Measurements from ENCODE around the gene AHDC1. TPM values are rescaled to one million over a fixed set of nuclear protein-coding genes. Genes with fewer than 3 reads are reported as not detected.

Gene AHDC1
- total RNA-seq, 2 experiments from 2014 or later = 10.3 to 12.1 TPM

DNA sequence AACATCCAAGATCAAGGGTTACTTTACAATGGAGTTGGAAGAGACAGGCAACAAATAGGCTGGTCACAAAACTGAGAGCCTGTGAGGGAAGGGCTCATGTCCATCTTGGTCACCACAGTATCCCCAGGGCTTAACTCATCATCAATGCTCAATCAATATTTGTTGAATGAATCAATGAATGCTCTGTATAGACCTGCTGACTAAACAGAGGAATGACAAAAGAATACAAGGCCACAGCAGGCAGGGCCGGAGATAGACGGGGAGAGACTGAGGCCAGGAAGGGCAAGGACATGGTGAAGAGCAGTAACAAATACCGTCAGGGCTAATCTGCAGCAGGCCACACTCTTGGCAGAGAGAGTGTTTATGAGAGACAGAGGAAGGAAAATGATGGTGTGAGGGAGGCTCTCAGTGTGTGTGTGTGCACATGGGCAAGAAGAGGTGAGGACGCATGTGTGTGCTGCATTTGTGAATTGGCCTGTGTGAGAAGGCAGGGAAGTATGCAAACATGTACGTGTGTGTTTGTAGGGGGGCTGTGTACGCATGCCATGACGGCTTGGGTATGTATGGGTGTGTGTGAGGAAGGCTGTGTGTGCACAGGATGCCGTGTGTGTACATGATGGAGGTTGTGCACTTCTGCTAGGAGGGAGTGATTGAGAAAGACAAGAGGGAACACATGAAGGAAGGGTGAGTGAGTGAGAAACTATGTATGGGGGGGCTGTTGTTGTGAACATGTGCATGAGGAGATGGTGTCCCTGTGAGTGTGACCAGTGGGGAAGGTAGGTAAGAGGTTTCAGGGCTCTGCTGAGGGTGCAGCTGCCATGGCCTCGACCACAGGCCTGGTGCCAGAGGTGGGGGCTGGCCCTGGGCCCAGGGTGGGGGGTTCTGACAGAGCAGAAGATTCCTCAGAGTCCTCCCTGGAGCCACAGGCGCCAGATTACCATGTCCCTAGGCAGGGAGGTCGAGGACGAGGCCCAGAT, 15.4 kb downstream of the AHDC1 start:
- CTCF ChIA-PET = no interaction called here

GRCh38 chr1:27585684-27586083, 18.3 kb downstream of the AHDC1 start:
- Mint-ChIP-seq H3K4me1 (peaks cover 4% of the 10 kb centered on the region), H3K27ac (no peak overlapping the region), H3K9me3 (ENCODE audit: low read depth) (no peaks in the 10 kb centered on the region), H3K4me3 (no peak overlapping the region), H3K36me3 (ENCODE audit: low read depth) (no peaks in the 10 kb centered on the region), H3K27me3 (no peaks in the 10 kb centered on the region)
- intact Hi-C loops (cut with DNase I, micrococcal nuclease) = no loop called here
- ChIA-PET POLR2A (no interaction called here), CTCF (interaction anchor here (0.7 to 3.3 kb wide), 4 partner anchors 10 to 181 kb away, joined by 3 to 15 read pairs (median 4); no protein-coding TSS in a partner anchor)
- ATAC-seq (no peak), DNase-seq (no peak)

More for the DNA sequence above, 15.4 kb downstream of the AHDC1 start:
- Mint-ChIP-seq H3K27ac (no peak overlapping the region), H3K36me3 (ENCODE audit: low read depth) (no peaks in the 10 kb centered on the region), H3K4me1 (peaks cover 1% of the 10 kb centered on the region), H3K27me3 (no peaks in the 10 kb centered on the region), H3K9me3 (ENCODE audit: low read depth) (no peaks in the 10 kb centered on the region), H3K4me3 (no peak overlapping the region)
- intact Hi-C loops (cut with DNase I, micrococcal nuclease) = no loop called here
- DNase-seq = no peak
- POLR2A ChIA-PET = no interaction called here
- ATAC-seq = no peak

GRCh38 chr1:27584453-27584852, 19.5 kb downstream of the AHDC1 start:
- no peaks in the 10 kb centered on the region for H3K9me3 Mint-ChIP-seq (ENCODE audit: low read depth)
- DNase-seq = no peak
- ATAC-seq = no peak
- H3K27ac Mint-ChIP-seq = no peak overlapping the region
- ChIA-PET CTCF (interaction anchor here (1.7 to 3.3 kb wide), 2 partner anchors 15 to 22 kb away, joined by 5 to 15 read pairs; no protein-coding TSS in a partner anchor), POLR2A (no interaction called here)
- H3K4me1 Mint-ChIP-seq = peaks cover 4% of the 10 kb centered on the region
- H3K4me3 Mint-ChIP-seq = no peak overlapping the region
- H3K36me3 Mint-ChIP-seq (ENCODE audit: low read depth) = no peaks in the 10 kb centered on the region
- intact Hi-C loops (cut with DNase I, micrococcal nuclease) = no loop called here
- no peaks in the 10 kb centered on the region for H3K27me3 Mint-ChIP-seq

GRCh38 chr1:27583479-27583878, 20.5 kb downstream of the AHDC1 start:
- ChIA-PET POLR2A (interaction anchor here (0.6 kb wide), 1 partner anchor 615 kb away, joined by 4 read pairs; no protein-coding TSS in a partner anchor), CTCF (interaction anchor here (0.6 to 3.3 kb wide), 6 partner anchors 14 to 683 kb away, joined by 3 to 15 read pairs (median 5); no protein-coding TSS in a partner anchor)
- H3K27ac Mint-ChIP-seq = no peak overlapping the region
- no peaks in the 10 kb centered on the region for H3K9me3 Mint-ChIP-seq (ENCODE audit: low read depth)
- ATAC-seq = no peak
- peaks cover 9% of the 10 kb centered on the region for H3K4me1 Mint-ChIP-seq
- no peaks in the 10 kb centered on the region for H3K36me3 Mint-ChIP-seq (ENCODE audit: low read depth)
- H3K4me3 Mint-ChIP-seq = no peak overlapping the region
- no peak for DNase-seq
- H3K27me3 Mint-ChIP-seq = no peaks in the 10 kb centered on the region
- intact Hi-C loops (cut with DNase I, micrococcal nuclease) = no loop called here

DNA sequence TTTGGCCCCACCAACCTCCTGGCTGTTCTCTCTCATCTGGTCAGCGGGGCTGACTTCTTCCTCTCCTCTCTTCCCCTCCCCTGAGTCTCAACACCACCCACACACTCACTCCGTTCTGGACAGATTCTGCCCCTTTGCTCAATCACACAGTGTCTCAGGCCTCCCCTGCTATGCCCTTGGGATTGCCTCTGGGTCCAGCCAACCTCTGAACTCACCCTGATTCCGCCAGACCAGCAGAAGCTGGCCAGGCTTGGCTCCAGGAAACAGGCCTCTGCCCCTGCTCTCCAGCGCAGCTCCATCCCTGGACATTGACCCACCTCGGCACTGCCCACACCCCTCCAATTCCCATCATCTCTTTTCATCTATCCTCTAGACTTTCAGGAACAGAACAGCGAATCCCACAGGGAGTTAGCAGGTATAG, 22.1 kb downstream of the AHDC1 start:
- Mint-ChIP-seq H3K27ac (no peak overlapping the region), H3K4me1 (peaks cover 9% of the 10 kb centered on the region), H3K4me3 (no peak overlapping the region), H3K36me3 (ENCODE audit: low read depth) (no peaks in the 10 kb centered on the region), H3K9me3 (ENCODE audit: low read depth) (no peaks in the 10 kb centered on the region), H3K27me3 (no peaks in the 10 kb centered on the region)
- POLR2A ChIA-PET = no interaction called here
- CTCF ChIA-PET = interaction anchor here (0.6 to 1.1 kb wide), 2 partner anchors 26 to 64 kb away, joined by 3 read pairs; no protein-coding TSS in a partner anchor
- DNase-seq (no peak), ATAC-seq (no peak)
- intact Hi-C loops (cut with DNase I, micrococcal nuclease) = no loop called here

- no peaks in the 10 kb centered on the region for H3K36me3 Mint-ChIP-seq (ENCODE audit: low read depth)
- H3K27me3 Mint-ChIP-seq = no peaks in the 10 kb centered on the region
- no peak overlapping the region for H3K27ac Mint-ChIP-seq
- DNase-seq (no peak), ATAC-seq (no peak)
- intact Hi-C loops (cut with DNase I, micrococcal nuclease) = no loop called here
- no peaks in the 10 kb centered on the region for H3K9me3 Mint-ChIP-seq (ENCODE audit: low read depth)
- ChIA-PET POLR2A (interaction anchor here (0.5 to 0.6 kb wide), 2 partner anchors 54 to 189 kb away, joined by 3 read pairs; no protein-coding TSS in a partner anchor), CTCF (interaction anchor here (0.5 to 2.2 kb wide), 3 partner anchors 21 to 552 kb away, joined by 4 to 10 read pairs (median 5); no protein-coding TSS in a partner anchor)
- peaks cover 5% of the 10 kb centered on the region for H3K4me1 Mint-ChIP-seq
- no peak overlapping the region for H3K4me3 Mint-ChIP-seq
Measured at GRCh38 chr1:27577504-27578188, 26.3 kb downstream of the AHDC1 start.

DNA sequence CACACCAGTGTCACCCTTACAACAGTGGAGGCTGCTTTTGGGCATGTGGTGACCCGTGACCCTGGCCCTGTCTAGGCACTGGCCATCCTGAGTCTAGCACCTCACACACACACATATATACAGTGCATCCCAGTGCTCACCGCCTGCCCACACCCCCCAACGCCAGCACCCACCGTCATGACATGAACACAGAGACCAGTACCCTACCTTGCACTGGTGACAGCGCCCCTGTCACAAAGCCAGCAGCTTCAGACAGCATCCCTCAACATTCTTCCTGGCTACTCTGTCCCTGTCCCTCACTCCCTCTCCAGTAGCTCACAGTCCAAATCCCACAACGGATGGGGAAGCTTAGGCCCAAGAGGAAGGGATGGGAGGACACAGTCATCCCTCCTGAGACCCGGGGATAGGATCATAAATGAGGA, 27.1 kb downstream of the AHDC1 start:
- CTCF ChIA-PET = interaction anchor here (0.6 to 2.2 kb wide), 3 partner anchors 20 to 220 kb away, joined by 3 to 10 read pairs (median 5); no protein-coding TSS in a partner anchor
- intact Hi-C loops (cut with DNase I, micrococcal nuclease) = no loop called here
- Mint-ChIP-seq H3K4me3 (no peak overlapping the region), H3K9me3 (ENCODE audit: low read depth) (no peaks in the 10 kb centered on the region), H3K27me3 (no peaks in the 10 kb centered on the region), H3K27ac (no peak overlapping the region), H3K36me3 (ENCODE audit: low read depth) (no peaks in the 10 kb centered on the region), H3K4me1 (peaks cover 5% of the 10 kb centered on the region)
- DNase-seq (no peak), ATAC-seq (no peak)
- POLR2A ChIA-PET = interaction anchor here (0.6 kb wide), 1 partner anchor 53 kb away, joined by 3 read pairs; no protein-coding TSS in a partner anchor

DNA sequence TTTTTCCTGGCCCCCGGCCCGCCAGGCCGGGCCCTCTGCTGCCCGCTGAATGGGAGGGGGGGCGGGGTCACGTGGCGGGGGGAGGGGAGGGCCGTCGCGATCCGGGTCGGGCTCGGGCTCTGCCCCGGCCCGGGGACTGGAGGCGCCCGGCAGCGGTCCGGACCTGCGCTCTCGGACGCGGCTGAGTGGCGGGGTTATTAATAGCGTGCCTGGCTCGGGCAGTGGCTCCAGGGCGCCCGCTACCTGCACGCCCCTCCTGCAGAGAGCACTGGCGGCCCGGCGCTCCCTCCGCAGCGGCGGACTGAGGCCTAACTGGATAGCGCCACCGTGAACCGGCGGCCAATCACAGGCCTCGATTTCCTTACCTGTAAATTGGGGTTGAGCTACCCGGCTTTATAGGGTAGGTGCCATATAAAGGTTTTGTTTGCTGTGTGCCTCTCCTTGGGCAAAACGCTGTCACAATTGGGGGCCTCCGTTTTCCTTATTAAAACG, 28.1 kb downstream of the AHDC1 start:
- no peaks in the 10 kb centered on the region for H3K36me3 Mint-ChIP-seq (ENCODE audit: low read depth)
- ChIA-PET POLR2A (no interaction called here), CTCF (interaction anchor here (0.6 to 2.2 kb wide), 3 partner anchors 10 to 364 kb away, joined by 3 to 10 read pairs (median 4); no protein-coding TSS in a partner anchor)
- no peaks in the 10 kb centered on the region for H3K9me3 Mint-ChIP-seq (ENCODE audit: low read depth)
- H3K4me1 Mint-ChIP-seq = peaks cover 5% of the 10 kb centered on the region
- H3K4me3 Mint-ChIP-seq = no peak overlapping the region
- ATAC-seq (peak; percentile 20), DNase-seq (no peak)
- no peak overlapping the region for H3K27ac Mint-ChIP-seq
- no peaks in the 10 kb centered on the region for H3K27me3 Mint-ChIP-seq
- intact Hi-C loops (cut with DNase I, micrococcal nuclease) = no loop called here

DNA sequence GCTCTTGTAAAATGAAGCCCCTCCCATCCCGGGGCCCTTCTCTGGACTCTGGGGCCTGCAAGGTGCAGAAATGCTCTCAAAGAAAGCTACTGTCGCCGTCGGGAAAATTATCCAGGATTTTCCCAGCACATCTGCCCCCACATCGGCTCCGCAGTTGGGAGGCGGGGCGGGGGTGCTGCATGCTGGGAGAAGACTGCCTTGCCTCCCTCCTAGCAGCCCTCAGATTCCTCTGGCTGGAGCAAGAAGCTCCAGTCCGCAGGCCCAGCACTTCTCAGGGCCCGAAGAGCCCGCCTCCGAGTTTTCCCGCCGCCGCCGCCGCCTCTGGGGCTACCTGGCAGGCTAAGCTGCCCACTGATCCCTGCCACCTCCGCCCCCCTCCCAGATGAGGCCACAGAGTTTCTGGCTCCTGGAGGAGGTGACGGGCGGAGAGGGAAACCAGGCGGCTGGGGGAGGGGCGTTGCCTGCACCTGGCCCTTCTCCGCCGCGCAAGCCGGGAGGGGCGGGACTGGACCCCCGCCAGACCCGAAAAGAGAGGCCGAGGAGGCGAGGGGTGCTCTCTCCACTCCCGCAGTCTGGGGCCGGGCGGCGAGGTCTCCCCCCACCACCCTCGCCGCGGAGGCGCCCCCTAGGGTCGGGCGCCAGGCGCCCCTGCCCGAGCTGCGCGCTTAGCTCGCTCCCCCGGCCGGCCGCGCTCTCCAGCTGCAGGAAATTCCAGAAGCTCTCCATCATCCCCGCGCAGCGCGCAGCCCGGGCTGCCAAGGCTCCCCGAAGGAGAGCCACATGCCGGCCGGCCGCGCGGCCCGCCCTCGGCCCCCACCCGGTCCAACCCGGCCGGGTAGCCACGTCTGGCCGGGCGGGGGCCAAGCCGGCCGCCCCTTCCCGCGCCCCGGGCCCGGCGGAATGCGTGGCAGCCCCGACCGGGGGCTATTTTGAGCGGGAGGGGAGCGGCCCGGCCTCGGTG, 28.8 kb downstream of the AHDC1 start:
- no peaks in the 10 kb centered on the region for H3K27me3 Mint-ChIP-seq
- H3K27ac Mint-ChIP-seq = no peak overlapping the region
- peaks cover 5% of the 10 kb centered on the region for H3K4me1 Mint-ChIP-seq
- ATAC-seq (peak; percentile 15), DNase-seq (no peak)
- ChIA-PET POLR2A (no interaction called here), CTCF (interaction anchor here (0.7 to 1.0 kb wide), 3 partner anchors 11 to 139 kb away, joined by 3 to 4 read pairs (median 3); no protein-coding TSS in a partner anchor)
- intact Hi-C loops (cut with DNase I, micrococcal nuclease) = no loop called here
- H3K4me3 Mint-ChIP-seq = no peak overlapping the region
- no peaks in the 10 kb centered on the region for H3K9me3 Mint-ChIP-seq (ENCODE audit: low read depth)
- no peaks in the 10 kb centered on the region for H3K36me3 Mint-ChIP-seq (ENCODE audit: low read depth)

GRCh38 chr1:27574001-27574781, 29.8 kb downstream of the AHDC1 start:
- no peak overlapping the region for H3K27ac Mint-ChIP-seq
- H3K36me3 Mint-ChIP-seq (ENCODE audit: low read depth) = no peaks in the 10 kb centered on the region
- POLR2A ChIA-PET = interaction anchor here (0.5 kb wide), 1 partner anchor 578 kb away, joined by 3 read pairs; no protein-coding TSS in a partner anchor
- H3K4me3 Mint-ChIP-seq = no peak overlapping the region
- no peaks in the 10 kb centered on the region for H3K27me3 Mint-ChIP-seq
- no peak for ATAC-seq
- CTCF ChIA-PET = interaction anchor here (0.6 to 1.7 kb wide), 6 partner anchors 10 to 278 kb away, joined by 3 to 8 read pairs (median 3); no protein-coding TSS in a partner anchor
- no peak for DNase-seq
- intact Hi-C loops (cut with DNase I, micrococcal nuclease) = no loop called here
- peaks cover 4% of the 10 kb centered on the region for H3K4me1 Mint-ChIP-seq
- H3K9me3 Mint-ChIP-seq (ENCODE audit: low read depth) = no peaks in the 10 kb centered on the region
